ENCODE results near the gene SCNN1B. TPM values are rescaled to one million over a fixed set of nuclear protein-coding genes. Genes with fewer than 3 reads are reported as not detected.
"Not testable (repeated sequence)": the region's sequence is repeated elsewhere in the genome, so short reads cannot be mapped to it uniquely, and the experiment has no call there.

SCNN1B gene
- total RNA-seq, 2 donors from 2014 or later: 27.7 to 94.7 TPM

- no peak for TF ChIP-seq CTCF (IDR thresholded peaks at IDR 0.05)
- Histone ChIP-seq H3K4me1 (no peaks in the 10 kb centered on the region), H3K4me3 (no peak overlapping the region), H3K9ac (ENCODE audit: low read depth in 2 of 2, low read length in 2 of 2) (no peak overlapping the region), H3K27ac (no peak overlapping the region), H3K9me3 (no peaks in the 10 kb centered on the region), H3K36me3 (no peaks in the 10 kb centered on the region), H3K27me3 (no peaks in the 10 kb centered on the region)
- intact Hi-C loops (cut with DNase I): no loop called here
- no peak for DNase-seq
Observed at GRCh38 chr16:23398987-23399805, 97.1 kb downstream of the SCNN1B start.

- intact Hi-C loops (cut with DNase I); H3K4me1 ChIP-seq; H3K36me3 ChIP-seq; H3K9ac ChIP-seq (ENCODE audit: low read depth in 2 of 2, low read length in 2 of 2); H3K9me3 ChIP-seq; DNase-seq; H3K27ac ChIP-seq; H3K27me3 ChIP-seq; H3K4me3 ChIP-seq: not testable (repeated sequence)
Observed at GRCh38 chr16:23400447-23400846, 98.3 kb downstream of the SCNN1B start.

- Histone ChIP-seq H3K4me1 (no peaks in the 10 kb centered on the region), H3K27ac (no peak overlapping the region), H3K9ac (ENCODE audit: low read depth in 2 of 2, low read length in 2 of 2) (no peak overlapping the region), H3K4me3 (no peak overlapping the region), H3K36me3 (no peaks in the 10 kb centered on the region), H3K9me3 (no peaks in the 10 kb centered on the region), H3K27me3 (no peaks in the 10 kb centered on the region)
- intact Hi-C loops (cut with DNase I): no loop called here
- no peak for TF ChIP-seq CTCF (IDR thresholded peaks at IDR 0.05)
- DNase-seq: no peak
Observed at GRCh38 chr16:23401139-23401538, 99.0 kb downstream of the SCNN1B start.

GRCh38 chr16:23402100-23402499 lies 100.0 kb downstream of the SCNN1B start:
- no peak for TF ChIP-seq CTCF (IDR thresholded peaks at IDR 0.05)
- Histone ChIP-seq H3K9me3 (no peaks in the 10 kb centered on the region), H3K4me3 (no peak overlapping the region), H3K9ac (ENCODE audit: low read depth in 2 of 2, low read length in 2 of 2) (no peak overlapping the region), H3K36me3 (no peaks in the 10 kb centered on the region), H3K27ac (no peak overlapping the region), H3K4me1 (no peaks in the 10 kb centered on the region), H3K27me3 (no peaks in the 10 kb centered on the region)
- no peak for DNase-seq
- intact Hi-C loops (cut with DNase I): no loop called here

GRCh38 chr16:23403547-23403946 lies 101.4 kb downstream of the SCNN1B start:
- H3K9me3 ChIP-seq: no peaks in the 10 kb centered on the region
- no peak overlapping the region for H3K4me3 ChIP-seq
- TF ChIP-seq CTCF (IDR thresholded peaks at IDR 0.05): no peak
- H3K27me3 ChIP-seq: no peaks in the 10 kb centered on the region
- H3K9ac ChIP-seq (ENCODE audit: low read depth in 2 of 2, low read length in 2 of 2): no peak overlapping the region
- intact Hi-C loops (cut with DNase I): no loop called here
- no peaks in the 10 kb centered on the region for H3K36me3 ChIP-seq
- no peak for DNase-seq
- no peak overlapping the region for H3K27ac ChIP-seq
- H3K4me1 ChIP-seq: no peaks in the 10 kb centered on the region

GRCh38 chr16:23406024-23406423 lies 103.9 kb downstream of the SCNN1B start:
- Histone ChIP-seq H3K36me3 (no peaks in the 10 kb centered on the region), H3K9ac (ENCODE audit: low read depth in 2 of 2, low read length in 2 of 2) (no peak overlapping the region), H3K4me3 (no peak overlapping the region), H3K27ac (no peak overlapping the region), H3K9me3 (no peaks in the 10 kb centered on the region), H3K27me3 (no peaks in the 10 kb centered on the region), H3K4me1 (no peaks in the 10 kb centered on the region)
- intact Hi-C loops (cut with DNase I): no loop called here
- DNase-seq: no peak
- no peak for TF ChIP-seq CTCF (IDR thresholded peaks at IDR 0.05)

Data from colonic mucosa (tissue), 4 donors.